Right renal cortex interstitium (tissue), 3 donors: ENCODE data around the gene ENOX1. TPM values are rescaled to one million over a fixed set of nuclear protein-coding genes. Genes with fewer than 3 reads are reported as not detected.
A peak's percentile ranks its signal among the peaks of the same experiment; 100 is the strongest.

ENCODE experiments used
- DNase-seq, 3 donors: peaks; one replicate each; pipeline ENCODE4 v3.0.0-alpha.2; 2013; ENCODE audit warnings: low read depth in 3 of 3, low spot score in 2 of 3
- polyA plus RNA-seq, 3 donors: library from polyadenylated mRNA; unstranded; fragments of 120-200 nt; gene quantifications; one replicate each; pipeline ENCODE4 v1.2.1, GENCODE V29; 2013; ENCODE audit not compliant: insufficient read length in 3 of 3

ENOX1 gene
- polyA plus RNA-seq, 3 donors = 8.8 to 11.9 (median 11.1) TPM

DNA sequence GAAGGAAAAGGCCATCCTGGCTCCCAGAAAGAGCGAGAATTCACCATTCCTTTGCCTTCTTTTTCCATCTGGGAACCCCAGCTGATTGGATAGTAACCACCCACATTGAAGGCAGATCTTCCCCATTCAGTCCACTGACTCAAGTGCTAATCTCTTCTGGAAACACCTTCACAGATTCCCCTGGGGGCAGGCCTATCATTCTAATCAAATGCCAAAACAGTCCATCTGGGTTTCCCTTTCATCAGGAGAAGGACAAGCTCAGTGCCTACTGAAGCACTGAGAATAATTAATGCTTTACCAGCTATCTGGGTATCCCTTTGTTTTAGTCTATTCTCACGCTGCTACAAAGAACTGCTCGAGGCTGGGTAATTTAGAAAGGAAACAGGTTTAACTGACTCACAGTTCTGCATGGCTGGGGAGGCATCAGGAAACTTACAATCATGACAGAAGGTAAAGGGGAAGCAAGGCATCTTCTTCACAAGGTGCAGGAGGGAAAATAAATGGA, 293.2 kb downstream of the ENOX1 start:
- DNase-seq = no peak

DNA sequence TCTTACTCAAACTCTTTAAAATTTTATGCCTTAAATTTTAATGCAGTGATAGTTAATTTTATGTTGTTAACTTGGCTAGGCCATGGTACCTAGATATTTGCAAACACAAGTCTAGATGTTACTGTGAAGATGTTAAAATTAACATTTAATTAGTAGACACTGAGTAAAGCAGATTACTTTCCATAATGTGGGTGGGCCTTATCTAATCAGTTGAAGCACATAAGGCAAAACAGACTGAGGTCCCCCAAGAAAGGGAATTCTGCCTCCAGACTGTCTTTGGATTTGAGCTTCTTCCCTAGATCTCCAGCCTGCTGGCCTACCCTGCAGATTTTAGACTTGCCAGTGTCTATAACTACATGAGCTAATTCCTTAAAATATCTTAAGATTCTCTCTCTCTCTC, 294.0 kb downstream of the ENOX1 start:
- no peak for DNase-seq

DNA sequence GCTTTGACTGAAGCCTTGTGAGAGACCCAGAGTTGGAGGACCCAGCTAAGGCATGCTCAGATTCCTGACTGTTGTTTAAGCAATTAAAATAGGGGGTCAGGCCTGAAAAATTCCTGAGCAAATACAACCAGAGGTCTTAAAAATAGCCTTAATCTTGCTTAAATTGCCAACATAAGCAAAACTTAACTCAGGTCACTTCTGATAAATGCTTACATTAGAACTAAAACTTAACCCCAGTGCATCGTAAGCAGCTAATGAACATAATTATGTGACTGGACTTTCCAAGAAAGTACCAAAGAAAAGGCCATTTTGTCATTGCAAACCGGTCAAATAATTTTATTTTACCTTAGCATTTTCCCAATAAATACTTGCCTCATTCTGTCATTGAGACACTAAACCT, 294.5 kb downstream of the ENOX1 start:
- DNase-seq = peak in 2 of 3 donors; percentile 14 to 21

DNA sequence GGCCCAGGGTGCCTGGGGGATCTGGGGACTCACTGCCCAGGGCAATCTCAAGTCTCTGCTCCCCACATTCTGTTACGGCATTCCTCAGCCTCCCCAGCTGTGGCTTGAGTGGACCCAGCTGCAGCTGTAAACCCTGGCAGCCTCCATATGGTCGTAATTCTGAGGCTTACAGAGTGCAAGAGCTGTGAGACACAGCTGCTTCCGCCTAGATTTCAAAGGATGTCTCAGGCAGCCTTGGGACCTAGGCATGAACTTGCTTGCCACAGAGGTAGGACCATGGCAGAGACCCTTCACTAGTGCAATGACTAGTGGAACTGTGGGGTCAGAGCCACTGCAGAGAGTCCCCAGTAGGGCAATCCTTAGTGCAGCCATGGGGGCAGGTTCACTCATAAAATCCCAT, 297.5 kb downstream of the ENOX1 start:
- DNase-seq = peak; percentile 49 to 60 (median 53)

DNA sequence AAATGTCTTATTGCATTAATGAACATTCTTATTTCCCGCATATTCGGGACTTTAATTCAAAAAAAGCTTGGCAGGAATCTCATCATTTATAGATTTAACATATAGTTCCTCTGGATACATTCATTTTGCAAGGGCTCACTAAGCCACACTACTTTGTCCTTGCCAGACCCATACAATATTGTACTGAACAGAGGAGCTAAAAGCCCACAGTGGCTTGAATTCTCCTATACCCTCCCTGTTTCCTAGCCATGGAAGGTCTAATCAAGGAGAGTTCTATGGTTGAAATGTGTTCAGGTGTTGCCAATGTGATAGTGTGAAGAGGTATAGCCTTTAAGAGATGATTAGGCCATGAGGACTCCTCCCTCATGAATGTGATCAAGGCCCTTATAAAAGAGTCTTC, 298.9 kb downstream of the ENOX1 start:
- no peak for DNase-seq

DNA sequence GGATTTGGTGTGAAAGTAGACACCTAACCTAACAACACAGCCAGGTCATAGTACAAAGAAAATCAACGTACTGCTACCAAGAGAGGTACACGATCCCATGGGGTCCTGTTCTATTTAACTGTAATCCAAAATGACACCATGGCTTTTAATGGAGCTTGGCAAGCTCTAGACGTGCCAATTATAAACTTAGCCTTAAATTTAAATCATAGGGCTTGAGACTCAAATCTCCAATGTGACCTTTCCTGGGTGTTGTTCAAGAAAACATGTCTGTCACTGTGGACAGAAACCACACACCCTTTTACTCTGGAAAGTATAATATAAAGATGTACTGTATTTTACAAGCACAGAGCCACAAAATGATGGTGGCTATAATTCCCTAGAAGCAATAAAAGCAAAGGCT, 299.3 kb downstream of the ENOX1 start:
- no peak for DNase-seq

DNA sequence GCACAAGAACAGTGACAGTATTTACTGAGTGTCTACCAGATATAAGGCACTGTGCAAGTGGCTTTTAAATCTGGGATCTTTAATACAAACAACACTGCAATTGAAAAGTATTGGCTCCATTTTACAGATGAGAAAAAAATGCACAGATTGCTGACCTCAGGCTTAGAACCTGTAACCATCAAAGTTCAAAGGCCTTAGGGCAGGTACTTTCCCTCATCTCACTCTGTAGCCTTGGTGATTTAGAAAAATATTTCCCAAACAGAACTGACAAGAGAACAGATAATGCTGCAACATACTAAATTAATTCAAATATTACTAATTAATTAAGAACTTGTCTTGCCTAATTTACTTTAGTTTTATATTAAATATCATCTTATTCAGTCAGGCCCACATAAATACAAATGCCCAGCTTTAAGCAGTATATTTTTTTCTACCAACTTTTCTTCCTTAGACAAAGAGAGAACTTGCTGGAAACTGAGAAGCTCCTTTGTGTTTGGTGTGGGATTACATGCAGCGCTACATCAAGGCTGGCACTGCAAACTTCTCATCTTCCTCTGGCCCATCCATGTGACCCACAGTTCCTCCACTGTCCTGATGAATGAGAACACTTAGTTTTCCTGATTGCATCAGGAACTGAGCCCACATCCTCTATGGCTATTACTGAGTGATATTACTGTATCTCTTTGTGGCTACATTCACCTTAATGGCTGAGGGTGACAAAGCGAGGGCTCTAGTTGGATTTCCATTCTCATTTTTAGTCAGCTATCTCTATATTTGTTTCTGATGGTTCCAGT, 302.1 kb downstream of the ENOX1 start:
- no peak for DNase-seq

DNA sequence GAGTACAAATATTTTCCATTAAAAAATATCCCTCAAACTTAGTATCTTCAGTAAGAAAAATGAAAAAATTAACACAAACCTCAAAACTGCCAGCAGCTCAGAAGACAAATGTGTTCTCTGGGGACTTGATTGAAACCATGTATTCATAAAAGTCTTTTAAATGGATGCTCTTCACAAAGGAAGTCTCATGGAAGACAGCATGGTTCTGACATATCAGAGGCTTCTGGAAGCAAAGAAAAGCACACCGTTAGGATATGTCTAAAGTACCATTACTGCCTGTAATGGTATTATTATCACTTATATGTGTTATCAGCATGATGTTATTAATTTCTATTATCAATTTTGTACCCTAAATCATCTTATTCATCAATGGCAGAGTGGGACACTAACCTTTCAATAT, 302.8 kb downstream of the ENOX1 start:
- DNase-seq = no peak

DNA sequence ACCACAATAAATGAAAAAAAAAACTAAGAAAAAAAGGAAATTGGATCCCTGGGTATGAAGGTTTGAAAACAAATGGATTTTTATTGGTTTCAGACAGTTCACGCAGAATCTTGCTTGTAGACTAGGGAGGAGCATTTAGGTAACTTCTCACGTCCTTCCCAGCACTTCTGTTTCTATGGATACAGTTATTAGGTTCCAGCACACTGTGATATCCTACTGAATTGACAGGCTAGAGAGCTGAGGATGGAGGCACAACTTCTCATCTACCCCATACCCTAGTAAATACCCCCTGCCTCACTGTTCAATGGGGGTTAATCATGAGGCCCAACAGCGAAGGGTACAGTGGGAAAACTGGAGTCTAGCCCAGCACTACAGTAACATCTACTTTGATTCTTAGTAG, 304.1 kb downstream of the ENOX1 start:
- DNase-seq = no peak

DNA sequence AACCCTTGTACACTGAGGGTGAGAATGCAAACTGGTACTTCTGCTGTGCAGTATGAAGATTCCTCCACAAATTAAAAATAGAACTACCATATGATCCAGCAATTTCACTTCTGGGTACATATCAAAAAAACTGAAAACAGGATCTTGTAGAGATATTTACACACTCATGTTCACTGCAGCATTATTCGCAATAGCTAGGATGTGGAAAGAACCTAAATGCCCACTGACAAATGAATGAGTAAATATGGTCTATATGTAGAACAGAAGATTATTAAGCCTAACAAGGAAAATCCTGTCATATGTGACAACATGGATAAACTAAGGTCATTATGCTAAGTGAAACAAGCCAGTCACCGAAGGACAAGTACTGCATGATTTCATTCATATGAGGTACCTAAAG, 304.7 kb downstream of the ENOX1 start:
- DNase-seq = no peak

DNA sequence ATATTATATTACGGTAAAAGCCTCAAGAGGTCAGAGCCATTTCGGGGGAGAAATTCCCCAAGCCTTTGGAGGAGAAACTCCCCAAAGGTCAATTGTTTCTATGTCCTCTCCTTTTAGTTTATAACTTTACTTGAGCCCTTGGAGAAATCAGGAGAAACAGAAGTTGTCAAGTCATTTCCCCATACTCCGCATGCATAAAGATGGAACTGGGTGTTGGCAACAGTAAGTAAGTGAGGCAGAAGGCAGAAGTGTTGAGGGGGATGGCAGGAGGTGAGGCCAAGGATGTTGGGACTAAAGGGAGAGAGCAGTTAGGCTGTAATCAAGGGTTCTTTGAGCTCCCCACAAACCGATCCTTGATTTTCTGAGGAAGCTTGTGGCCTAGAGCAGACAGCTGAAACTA, 307.9 kb downstream of the ENOX1 start:
- DNase-seq = no peak

DNA sequence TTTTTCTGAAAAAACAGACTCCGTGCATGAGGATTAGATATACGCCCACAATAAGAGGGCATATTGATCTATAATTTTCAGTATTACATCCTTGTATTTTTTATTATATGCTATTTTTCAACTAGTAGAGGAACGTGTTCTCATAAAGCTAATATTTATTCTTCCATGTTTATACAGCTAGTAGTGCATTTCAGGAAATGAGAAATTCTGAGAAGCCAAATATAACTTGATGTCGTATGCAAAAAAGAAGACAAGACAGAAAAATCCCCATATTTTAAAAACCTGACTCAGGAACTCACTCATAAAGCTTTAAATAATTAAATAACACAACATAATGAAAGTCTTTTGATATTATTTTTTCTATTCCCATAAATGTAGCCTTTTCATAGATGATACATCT, 308.6 kb downstream of the ENOX1 start:
- no peak for DNase-seq

DNA sequence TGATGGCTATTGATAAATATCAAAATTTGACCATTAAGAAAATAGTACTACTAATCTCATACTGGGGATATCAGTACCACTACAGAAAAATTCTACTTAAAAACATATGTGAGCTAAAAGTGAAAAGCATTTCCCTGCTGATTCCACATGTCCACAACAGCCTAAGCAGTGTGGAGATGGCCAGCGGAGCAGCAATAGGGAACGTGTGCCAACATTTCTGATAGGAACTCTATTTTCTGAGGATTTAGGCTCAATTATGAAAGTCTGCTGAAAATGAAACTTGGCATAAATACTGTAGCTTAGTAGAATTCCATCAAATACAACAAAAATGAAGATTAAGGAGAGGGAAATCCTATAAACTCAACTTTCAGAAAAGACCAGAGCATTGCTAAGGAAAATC, 311.6 kb downstream of the ENOX1 start:
- DNase-seq = no peak

DNA sequence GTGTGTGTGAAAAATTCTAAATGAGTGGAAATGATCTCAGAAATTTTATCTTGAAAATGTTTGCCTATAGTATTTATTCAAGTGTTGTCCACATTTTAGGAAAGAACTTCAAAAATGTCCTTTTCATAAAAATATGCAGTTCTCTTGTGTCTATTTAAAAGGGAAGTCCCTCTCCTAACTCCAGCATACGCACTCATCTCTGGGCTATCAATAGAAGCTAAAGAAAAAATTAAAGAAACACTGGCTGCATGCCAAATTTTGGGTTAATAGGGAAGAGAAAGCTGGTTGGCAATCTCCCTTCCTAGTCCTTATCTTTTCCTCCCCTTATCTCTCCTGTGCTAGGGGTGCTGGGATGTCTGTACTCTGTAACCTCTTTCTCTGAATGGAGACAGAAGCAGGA, 313.3 kb downstream of the ENOX1 start:
- no peak for DNase-seq

DNA sequence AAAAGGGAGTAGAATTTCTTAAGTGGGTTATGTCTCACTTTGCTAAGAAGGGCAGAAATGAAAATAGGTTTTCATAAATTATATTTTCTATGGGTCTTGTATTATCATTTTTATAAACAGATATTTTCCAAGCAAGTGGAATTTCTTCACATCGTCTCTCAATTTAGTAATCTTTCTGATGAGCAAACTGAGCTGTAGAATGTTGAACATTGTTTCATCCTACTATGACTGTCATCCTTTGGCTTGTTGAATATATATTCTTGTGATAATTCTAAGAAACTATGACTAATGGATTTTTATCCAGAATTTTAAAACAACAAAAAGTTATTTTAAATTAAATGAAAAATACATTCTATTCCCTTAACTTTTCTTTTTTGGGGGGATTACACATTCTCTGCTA, 313.8 kb downstream of the ENOX1 start:
- DNase-seq = no peak

DNA sequence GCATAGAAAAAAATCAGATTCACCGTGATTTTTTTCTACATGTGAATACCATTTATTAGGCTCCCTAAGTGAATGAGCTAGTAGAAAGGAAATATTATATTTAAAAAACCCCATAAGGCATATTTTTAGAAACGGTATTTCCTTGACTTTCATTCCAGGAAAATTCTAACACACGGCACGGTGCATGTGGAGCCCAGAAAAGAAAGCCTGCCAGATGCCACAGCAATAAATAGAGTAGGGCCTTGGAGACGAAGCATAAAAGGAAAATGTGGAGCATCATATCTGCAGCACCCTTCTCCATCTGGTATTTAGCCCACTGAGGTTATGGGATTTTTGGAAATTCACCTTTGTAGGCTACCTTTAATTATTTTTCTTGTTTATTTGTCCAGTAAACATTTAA, 314.4 kb downstream of the ENOX1 start:
- no peak for DNase-seq

DNA sequence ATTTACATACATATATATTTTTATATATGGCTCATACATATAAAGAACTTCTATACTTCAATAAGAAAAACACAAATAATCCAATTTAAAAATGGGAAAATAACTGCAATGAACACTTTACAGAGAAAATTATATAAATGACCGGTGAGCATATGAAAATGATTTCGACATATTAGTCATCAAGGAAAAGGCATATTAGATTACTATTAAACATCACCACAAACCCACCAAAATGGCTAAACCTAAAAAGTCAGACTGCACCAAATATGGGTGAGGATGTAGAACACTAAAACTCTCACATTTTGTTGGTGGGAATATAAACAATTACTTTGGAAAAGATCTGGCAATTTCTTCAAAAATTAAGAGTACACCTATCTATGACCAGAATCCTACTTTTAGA, 316.2 kb downstream of the ENOX1 start:
- no peak for DNase-seq

DNA sequence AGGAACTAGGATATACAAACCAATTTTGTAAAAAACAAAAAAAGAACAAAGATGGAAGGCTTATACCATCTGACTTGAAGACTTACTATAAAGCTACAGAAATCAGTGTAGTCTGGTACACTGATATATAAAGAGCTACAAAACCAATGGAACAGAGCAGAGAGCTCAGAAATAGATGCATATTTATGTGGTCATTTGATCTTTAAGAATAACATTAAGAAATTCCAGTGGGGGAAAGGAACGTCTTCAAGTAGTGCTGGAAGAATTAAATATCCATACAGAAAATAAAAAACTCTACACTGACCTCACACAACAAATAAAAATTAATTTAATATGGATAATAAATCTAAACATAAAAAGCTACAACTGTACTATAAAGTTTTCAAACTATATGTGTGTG, 317.0 kb downstream of the ENOX1 start:
- DNase-seq = no peak

DNA sequence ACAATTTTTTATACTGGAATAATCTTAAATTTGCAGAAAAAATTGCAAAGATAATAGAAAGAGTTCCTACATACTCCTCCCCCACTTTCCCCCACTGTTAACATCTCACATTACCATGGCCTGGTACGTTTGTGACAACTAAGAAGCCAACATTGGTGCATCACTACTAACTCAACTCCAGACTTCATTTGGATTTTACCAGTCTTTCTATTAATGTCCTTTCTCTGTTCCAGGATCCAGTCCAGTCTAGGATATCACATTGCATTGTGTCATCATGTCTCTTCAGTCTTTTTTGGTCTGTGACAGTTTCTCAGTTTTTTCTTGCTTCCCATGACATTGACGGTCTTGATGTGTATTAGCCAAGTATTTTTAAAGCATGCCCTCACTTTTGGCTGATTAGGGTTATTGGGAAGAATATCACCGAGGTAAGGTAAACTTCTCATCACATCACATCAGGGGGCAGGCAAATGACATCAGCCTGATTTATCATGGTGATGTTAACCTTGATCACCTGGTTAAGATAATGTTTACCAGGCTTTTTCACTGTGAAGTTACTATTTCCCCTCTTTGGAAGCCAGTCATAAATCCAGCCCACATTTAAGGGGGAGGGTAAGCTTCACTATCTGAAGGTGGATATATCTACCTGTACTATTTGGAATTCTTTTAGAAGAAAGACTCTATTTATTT, 322.1 kb downstream of the ENOX1 start:
- no peak for DNase-seq

DNA sequence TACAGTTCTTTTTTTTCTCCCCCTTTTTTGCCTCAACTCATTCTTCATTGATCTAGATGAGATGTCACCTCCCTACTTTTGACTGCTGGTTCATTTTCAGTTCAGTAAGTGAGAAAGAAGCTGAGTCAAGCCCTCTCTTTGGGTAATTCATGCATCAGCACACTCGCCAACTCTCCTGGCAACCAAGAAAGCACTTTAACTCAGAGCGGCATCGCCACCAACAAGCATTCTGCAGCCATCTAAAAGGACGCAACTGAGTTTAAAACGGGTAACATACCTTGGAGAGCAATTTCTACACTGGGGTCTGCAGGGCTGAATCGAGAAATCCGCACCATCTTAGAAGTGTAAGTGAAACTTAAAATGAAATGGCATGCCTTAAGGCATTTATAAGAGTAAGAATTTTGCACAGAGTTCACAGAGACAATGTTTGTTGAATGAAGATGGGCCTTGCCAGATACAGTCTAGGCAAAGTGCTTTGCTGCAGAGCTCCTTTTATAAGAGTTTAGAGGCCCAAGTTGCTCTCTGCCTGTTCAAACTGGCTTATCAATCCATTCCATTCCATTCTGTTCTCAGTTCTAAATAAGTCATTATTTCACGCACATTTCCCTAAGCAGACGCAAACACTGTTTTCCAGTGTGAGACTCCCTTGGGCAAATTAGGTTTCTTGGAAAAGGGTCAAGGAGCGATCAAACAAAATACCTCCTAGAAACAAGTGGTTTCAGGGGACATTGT, 338.0 kb downstream of the ENOX1 start:
- no peak for DNase-seq

DNA sequence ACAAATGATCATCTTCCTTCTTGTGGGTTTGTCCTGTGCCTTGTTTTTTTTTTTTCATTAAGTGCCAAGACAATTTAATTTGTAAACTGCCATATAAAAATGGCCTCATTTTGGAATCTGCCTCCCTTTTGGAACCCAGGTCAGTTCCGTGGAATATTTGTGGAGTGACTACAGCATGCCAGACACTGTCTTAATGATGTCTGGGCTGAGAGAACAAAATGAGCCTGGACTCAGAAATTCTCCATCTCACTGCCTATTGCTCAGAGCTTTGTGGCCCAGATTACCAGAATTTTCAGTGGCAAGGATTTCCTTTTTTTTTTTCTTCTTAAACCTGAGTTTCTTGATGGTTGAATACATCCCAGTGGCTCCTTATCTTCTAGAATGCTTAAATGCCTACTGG, 340.6 kb downstream of the ENOX1 start:
- DNase-seq = no peak

DNA sequence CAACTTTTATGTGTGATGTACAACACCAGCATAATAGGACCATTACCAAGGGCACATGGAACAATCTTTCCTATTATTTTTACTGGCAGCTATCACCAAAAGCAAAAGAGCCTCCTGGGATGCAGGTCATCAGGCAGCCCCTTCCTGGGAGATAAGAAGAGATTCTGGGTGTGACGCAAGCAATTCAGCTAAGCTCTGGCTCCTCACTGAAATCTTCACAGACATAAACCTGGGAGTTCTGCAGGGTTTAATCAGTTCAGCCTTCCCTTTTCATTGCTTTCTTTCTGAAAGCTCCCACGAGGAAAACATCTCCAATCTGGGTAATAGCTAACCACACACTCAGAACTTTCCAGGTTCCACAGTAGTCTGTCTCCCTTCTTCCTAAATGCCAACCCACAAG, 341.1 kb downstream of the ENOX1 start:
- DNase-seq = no peak
